ENCODE results near the gene TUBB8.
A peak's percentile ranks its signal among the peaks of the same experiment; 100 is the strongest.
"Not testable (repeated sequence)": the region's sequence is repeated elsewhere in the genome, so short reads cannot be mapped to it uniquely, and the experiment has no call there.

TUBB8 gene

DNA sequence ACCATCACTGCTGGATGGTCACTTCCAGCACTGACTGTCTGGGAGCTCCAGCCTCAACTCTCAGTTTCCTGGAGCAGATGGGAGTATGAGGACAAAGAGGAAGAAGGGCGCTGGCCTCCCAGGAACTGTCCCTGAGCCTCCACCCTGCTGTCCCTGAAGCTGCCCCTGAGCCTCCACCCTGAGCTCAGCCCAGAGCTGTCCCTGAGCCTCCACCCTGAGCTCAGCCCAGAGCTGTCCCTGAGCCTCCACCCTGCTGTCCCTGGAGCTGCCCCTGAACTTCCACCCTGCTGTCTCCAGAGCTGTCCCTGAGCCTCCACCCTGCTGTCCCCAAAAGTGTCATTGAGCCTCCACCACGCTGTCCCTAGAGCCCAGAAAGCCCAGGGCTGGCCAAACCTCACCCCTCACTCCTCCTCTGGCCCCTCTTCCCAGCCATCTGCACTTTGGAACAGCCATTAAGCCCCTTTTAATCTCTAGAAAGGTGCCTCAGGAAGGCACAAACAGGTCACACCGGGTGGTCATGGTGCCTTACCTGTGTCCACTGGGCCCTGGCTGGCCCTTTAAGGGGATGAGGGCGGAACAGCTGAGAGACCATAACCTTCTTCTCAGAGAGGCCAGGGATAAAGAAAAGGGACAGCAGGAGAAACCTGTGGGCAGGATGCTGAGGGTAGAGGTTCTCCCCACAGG is 30.6 kb upstream of the TUBB8 start:
- H3K36me3 Mint-ChIP-seq = no peaks in the 10 kb centered on the region
- H3K4me1 Mint-ChIP-seq = no peaks in the 10 kb centered on the region
- peak overlapping the region; percentile 63 for H3K27ac Mint-ChIP-seq
- ATAC-seq (peak; percentile 22), DNase-seq (ENCODE audit: low spot score in 2 of 2) (no peak)
- H3K4me3 Mint-ChIP-seq = no peak overlapping the region
- H3K9me3 Mint-ChIP-seq = no peaks in the 10 kb centered on the region

DNA sequence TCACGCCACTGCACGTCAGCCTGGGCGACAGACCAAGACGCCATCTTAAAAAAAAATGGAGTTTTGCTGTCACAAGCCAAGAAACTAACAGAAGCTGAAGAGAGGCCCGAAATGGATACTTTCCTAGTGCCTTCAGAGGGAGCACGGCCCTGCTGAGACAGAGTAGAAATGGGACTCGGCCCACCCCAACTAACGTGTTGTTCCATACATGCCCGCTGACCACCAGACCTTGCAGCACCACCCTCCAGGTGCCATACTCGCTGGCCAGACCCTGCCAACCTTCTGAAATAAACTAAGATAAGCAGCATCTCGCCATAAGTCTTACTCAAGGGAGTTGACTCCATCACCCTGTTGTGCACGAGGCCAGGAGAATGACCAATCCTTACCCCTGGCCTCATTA is 29.5 kb upstream of the TUBB8 start:
- Mint-ChIP-seq H3K9me3 (no peaks in the 10 kb centered on the region), H3K4me1 (peaks cover 4% of the 10 kb centered on the region)

GRCh38 chr10:74266-74621 is 25.1 kb upstream of the TUBB8 start:
- not testable (repeated sequence) for H3K36me3 Mint-ChIP-seq; H3K9me3 Mint-ChIP-seq; DNase-seq (ENCODE audit: low spot score in 2 of 2); H3K4me1 Mint-ChIP-seq; H3K27ac Mint-ChIP-seq; ATAC-seq
- H3K4me3 Mint-ChIP-seq = peak overlapping the region; percentile 66

More for the DNA sequence above, 29.5 kb upstream of the TUBB8 start:
- H3K36me3 Mint-ChIP-seq = no peaks in the 10 kb centered on the region
- H3K4me3 Mint-ChIP-seq = no peak overlapping the region
- H3K27ac Mint-ChIP-seq = no peak overlapping the region
- no peak for ATAC-seq
- DNase-seq (ENCODE audit: low spot score in 2 of 2) = no peak

GRCh38 chr10:73543-74265 is 24.6 kb upstream of the TUBB8 start:
- not testable (repeated sequence) for H3K27ac Mint-ChIP-seq, H3K9me3 Mint-ChIP-seq, H3K36me3 Mint-ChIP-seq, H3K4me1 Mint-ChIP-seq
- H3K4me3 Mint-ChIP-seq = peak overlapping the region; percentile 66
- ATAC-seq = peak; percentile 32
- peak; percentile 31 to 66 for DNase-seq (ENCODE audit: low spot score in 2 of 2)

DNA sequence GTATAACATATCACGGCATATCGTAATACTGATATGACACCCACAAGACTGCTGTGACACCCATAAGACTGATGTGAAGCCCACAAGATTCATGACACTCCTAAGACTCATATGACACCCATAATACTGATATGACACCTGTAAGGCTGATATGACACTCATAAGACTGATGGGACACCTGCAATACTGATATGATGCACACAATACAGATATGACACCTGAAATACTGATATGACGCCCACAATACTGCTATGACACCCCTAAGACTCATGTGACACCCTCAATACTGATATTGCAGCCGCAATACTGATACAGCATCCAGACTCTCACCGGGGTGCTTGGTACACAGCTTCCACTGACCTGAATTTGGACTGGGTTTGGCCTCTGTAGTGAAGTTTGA is 19.1 kb upstream of the TUBB8 start:
- H3K36me3 Mint-ChIP-seq, H3K27ac Mint-ChIP-seq, H3K9me3 Mint-ChIP-seq, H3K4me3 Mint-ChIP-seq, H3K4me1 Mint-ChIP-seq: not testable (repeated sequence)
- ATAC-seq (peak; percentile 97), DNase-seq (ENCODE audit: low spot score in 2 of 2) (peak in 1 of 2 donors; percentile 61)

- DNase-seq (ENCODE audit: low spot score in 2 of 2); H3K9me3 Mint-ChIP-seq; H3K27ac Mint-ChIP-seq; H3K4me1 Mint-ChIP-seq; H3K36me3 Mint-ChIP-seq; H3K4me3 Mint-ChIP-seq; ATAC-seq: not testable (repeated sequence)
Observed at GRCh38 chr10:49926-50325, 830 bp upstream of the TUBB8 start.

DNA sequence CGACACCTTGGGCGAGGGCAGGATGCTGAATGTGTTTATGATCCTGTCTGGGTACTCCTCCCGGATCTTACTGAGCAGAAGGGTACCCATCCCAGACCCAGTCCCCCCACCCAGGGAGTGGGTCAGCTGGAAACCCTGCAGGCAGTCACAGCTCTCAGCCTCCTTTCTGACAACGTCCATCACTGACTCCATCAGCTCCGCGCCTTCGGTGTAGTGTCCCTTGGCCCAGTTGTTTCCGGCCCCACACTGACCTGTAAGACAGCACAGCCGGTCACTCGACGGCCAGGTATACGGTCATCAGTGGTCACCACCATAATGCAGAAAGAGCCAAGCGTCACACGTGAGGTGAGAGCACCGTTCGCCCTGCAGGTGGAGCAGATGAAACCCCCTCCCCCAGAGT is 1.2 kb downstream of the TUBB8 start:
- not testable (repeated sequence) for ATAC-seq, H3K9me3 Mint-ChIP-seq, H3K27ac Mint-ChIP-seq

DNA sequence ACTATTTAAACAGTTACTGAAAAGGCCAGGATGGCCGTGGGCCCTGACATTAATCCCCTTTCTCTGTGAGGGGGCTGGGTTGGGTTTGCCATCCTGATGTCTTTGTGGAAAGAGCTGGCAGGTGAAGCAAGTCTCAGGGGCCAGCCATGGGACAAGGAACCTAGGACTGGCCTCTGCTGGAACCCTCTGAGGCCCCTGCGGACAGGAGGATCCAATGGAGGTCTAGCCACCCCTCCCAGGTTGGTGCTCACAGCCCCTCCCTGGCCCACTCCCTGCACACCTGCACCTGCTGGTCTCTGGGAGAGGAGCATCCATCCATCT is 35.8 kb downstream of the TUBB8 start:
- not testable (repeated sequence) for H3K4me3 Mint-ChIP-seq; H3K4me1 Mint-ChIP-seq; H3K9me3 Mint-ChIP-seq; H3K36me3 Mint-ChIP-seq; DNase-seq (ENCODE audit: low spot score in 2 of 2); H3K27ac Mint-ChIP-seq
- peak; percentile 32 for ATAC-seq

More for the DNA sequence above, 1.2 kb downstream of the TUBB8 start:
- H3K36me3 Mint-ChIP-seq; H3K4me3 Mint-ChIP-seq; H3K4me1 Mint-ChIP-seq; DNase-seq (ENCODE audit: low spot score in 2 of 2): not testable (repeated sequence)

DNA sequence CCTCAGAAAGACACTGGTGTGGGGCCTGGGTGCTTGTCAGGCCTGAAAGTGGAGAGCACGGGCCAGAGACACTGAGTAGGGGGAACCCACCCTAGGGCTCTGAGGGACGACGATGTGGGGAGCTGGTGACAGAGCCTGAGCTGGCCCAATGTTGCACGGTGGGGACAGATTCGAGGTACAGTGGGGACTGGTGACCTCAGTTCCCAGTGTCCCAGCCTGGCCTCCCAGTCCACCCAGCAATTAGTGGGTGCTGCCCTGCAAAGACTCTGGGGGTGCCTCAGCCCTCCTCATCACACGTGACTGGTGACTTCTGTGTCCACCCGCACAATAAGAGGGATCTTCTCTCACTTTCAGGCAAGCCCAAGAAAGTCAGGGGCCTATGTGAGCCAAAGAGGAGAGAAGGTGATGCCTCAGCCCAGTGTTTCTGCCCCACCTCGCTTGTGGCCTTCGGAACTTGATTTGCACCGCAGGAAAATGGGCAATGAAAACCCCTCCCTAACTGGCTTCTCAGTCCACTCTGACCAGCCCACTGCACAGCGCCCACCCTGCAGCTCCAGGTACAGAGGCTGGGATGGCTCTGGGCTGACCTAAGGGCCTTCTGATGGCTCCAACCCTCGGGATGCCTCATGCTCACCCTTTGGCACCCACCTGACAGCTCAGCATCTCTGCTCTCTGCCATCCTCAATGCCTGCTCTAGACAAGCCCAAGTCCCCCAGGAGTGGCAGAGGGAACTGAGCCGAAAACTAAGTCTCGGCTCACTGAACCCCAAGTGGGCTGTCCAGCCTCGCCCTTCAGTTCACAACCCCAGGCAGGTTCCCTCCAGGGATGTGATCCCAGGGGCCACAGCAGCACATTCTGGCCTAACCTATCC is 36.4 kb downstream of the TUBB8 start:
- not testable (repeated sequence) for H3K36me3 Mint-ChIP-seq; DNase-seq (ENCODE audit: low spot score in 2 of 2); H3K9me3 Mint-ChIP-seq; H3K4me3 Mint-ChIP-seq; H3K27ac Mint-ChIP-seq; H3K4me1 Mint-ChIP-seq
- peak; percentile 34 for ATAC-seq

GRCh38 chr10:11260-11659 is 37.8 kb downstream of the TUBB8 start:
- ATAC-seq; H3K36me3 Mint-ChIP-seq; H3K9me3 Mint-ChIP-seq; H3K4me1 Mint-ChIP-seq; H3K4me3 Mint-ChIP-seq; DNase-seq (ENCODE audit: low spot score in 2 of 2); H3K27ac Mint-ChIP-seq: not testable (repeated sequence)

- H3K36me3 Mint-ChIP-seq, H3K27ac Mint-ChIP-seq, H3K4me1 Mint-ChIP-seq, H3K9me3 Mint-ChIP-seq, H3K4me3 Mint-ChIP-seq, ATAC-seq: not testable (repeated sequence)
- DNase-seq (ENCODE audit: low spot score in 2 of 2) = peak; percentile 39 to 79
Observed at GRCh38 chr10:10261-10971, 38.7 kb downstream of the TUBB8 start.
